AG09309 (cell line): ENCODE results near the gene WASHC4.

Experiments
- DNase-seq: peaks from one replicate; pipeline ENCODE4 v3.0.0-alpha.2; 2010; ENCODE audit warnings: low read depth
- H3K4me3 ChIP-seq: 2 replicates; pipeline ENCODE4 v1.5.1; 2011; ENCODE audit warnings: mild to moderate bottlenecking, low read depth, low read length, moderate library complexity; ENCODE audit not compliant: control insufficient read depth
- TF ChIP-seq, protein P1 (sequence below): IDR thresholded peaks from 2 replicates; pipeline ENCODE4 v1.5.1; 2011; ENCODE audit warnings: mild to moderate bottlenecking, low read depth, low read length, inconsistent platforms; ENCODE audit not compliant: insufficient read depth, control insufficient read depth; ENCODE audit errors: missing control alignments

The WASHC4 gene

DNA sequence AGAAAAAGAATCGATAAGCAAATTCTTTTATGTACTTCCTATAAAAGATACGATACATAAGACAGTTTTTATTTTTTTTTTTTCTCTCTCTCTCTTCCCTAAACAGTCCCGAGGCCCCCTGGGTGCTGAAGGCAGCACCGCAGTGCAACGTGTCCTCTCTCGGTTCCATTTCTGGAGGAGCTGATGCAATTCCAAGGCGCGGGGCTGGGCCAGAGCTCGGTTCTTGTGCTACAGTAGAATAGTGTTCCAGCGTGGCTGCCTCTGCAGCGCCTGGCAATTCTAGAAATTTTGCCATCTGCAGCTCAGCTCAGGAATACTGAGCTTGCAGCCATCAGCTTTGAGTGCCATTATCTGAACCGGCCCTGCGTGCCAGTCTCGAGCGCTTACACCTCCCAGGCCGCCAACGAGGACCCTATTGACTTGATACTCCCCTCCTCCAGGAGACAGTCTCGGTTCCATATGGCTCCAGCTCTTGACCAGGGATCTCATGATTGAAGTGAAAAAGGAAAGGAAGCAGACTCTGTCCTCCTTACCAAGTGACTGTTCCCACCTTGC, 23.9 kb upstream of the WASHC4 start:
- H3K4me3 ChIP-seq = peak overlapping the region; percentile 86
- no peak for DNase-seq
- TF ChIP-seq, protein P1, sequence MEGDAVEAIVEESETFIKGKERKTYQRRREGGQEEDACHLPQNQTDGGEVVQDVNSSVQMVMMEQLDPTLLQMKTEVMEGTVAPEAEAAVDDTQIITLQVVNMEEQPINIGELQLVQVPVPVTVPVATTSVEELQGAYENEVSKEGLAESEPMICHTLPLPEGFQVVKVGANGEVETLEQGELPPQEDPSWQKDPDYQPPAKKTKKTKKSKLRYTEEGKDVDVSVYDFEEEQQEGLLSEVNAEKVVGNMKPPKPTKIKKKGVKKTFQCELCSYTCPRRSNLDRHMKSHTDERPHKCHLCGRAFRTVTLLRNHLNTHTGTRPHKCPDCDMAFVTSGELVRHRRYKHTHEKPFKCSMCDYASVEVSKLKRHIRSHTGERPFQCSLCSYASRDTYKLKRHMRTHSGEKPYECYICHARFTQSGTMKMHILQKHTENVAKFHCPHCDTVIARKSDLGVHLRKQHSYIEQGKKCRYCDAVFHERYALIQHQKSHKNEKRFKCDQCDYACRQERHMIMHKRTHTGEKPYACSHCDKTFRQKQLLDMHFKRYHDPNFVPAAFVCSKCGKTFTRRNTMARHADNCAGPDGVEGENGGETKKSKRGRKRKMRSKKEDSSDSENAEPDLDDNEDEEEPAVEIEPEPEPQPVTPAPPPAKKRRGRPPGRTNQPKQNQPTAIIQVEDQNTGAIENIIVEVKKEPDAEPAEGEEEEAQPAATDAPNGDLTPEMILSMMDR = no peak

DNA sequence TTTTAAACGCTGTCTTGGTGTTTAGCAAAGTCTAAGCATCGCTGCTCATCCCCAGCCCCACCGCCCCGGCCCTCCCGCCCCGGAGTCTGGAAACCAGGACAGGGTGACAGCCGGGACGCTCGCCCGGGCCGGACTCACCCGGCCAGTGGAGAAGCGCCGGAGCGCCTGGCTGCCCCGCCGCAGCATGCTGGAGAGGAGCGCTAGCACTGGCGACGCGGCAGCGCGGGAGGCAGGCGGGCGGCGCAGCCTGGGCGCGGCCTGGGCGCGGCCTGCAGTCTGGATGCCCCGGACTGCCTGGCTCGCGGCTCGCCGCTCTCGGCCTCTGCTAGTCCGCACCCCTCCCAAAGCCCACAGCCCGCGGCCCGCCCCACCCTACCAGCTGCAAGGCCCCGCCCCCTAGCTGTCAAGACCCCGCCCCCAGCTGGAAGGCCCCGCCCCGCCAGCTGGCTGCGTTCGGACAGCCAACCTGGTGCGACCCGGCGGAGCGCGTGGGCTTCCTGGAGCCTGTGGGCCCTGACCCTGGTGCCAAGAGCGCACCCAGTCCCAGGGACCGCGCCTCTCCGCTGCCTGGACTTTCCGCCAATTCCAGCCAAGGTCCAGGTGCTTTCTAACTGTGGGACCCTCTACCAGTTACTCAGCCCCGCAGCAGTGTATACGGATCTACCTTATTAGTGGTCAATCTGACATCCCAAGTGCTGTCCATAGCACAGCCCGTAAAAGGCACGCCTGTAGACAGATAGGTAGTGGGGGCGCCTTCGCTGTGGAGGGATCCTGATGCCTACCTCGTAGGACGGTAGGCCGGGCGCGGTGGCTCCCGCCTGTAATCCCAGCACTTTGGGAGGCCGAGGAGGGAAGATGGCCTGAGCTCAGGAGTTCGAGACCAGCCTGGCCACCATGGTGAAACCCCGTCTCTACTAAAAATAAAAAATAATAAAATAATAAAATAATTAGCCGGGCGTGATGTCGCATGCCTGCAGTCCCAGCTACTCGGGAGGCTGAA, 23.0 kb upstream of the WASHC4 start, which contains the start of gene ALDH1L2:
Gene ALDH1L2, minus strand, starts transcription at position 208 of the 1,000 bp plus-strand sequence. Its CDS starts 22 bp downstream, at position 186.
- H3K4me3 ChIP-seq = peak within 1 kb of the TSS; percentile 86
- TF ChIP-seq, protein P1 = no peak
- DNase-seq = peak; percentile 73

DNA sequence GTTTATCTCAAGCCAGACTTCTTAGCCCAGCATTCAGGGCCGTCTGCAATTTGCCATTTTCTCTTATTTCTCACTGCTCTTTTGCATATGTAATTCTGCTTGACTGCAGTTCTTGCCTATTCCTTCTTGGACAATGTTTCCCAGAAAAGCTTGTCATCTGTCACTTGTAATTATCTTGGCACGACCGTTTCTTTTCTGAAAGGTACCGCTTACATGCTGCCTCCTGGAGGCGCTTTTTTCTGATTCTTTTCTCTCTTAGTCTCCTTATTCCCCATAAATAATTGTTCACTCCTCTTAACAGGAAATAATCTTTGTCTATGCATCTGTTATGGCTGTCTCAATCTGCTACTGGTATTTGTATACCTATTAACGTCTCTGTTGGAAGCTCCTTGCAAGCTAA, 22.0 kb upstream of the WASHC4 start:
- TF ChIP-seq, protein P1 = no peak
- H3K4me3 ChIP-seq = no peak overlapping the region
- DNase-seq = no peak

DNA sequence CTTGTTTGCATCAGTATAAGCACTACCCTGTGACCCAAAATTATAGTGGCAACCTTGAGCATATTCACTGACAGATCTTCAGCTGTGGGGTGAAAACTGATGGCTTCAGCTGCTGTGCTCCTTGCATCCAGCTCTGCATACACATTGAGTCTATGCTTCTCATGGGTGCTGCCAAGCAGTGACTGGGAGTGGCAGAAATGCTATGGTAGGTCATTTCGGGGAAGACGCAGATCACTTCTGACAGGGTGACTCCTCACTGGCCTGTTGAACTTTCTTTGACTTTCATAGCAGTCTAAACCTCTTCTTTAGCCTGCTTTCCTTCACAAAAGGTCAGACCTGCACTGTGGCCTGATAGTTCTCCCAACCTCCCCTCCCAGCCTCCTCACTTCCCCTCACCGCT, 17.7 kb upstream of the WASHC4 start:
- DNase-seq = no peak
- H3K4me3 ChIP-seq = no peak overlapping the region
- TF ChIP-seq, protein P1 = no peak

DNA sequence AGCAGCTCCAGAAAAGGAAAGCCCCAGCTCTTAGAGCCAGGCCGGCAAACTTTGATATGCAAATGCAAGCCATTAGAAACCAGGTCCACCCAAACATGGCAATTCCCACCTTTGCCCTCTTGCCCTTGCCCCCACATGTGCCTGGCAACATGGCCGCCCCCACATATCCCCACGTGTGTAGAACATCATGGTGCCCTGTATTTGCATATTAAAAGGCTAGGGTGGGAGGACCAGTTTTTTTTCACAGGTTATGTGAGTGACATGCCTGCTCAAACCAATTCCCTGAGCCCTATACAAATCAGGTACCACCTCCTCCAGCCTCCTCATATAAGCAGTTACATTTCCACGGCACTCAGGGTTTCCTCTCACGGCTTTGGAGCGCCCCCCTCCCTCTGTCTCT, 17.2 kb upstream of the WASHC4 start:
- TF ChIP-seq, protein P1 = no peak
- no peak overlapping the region for H3K4me3 ChIP-seq
- DNase-seq = no peak

DNA sequence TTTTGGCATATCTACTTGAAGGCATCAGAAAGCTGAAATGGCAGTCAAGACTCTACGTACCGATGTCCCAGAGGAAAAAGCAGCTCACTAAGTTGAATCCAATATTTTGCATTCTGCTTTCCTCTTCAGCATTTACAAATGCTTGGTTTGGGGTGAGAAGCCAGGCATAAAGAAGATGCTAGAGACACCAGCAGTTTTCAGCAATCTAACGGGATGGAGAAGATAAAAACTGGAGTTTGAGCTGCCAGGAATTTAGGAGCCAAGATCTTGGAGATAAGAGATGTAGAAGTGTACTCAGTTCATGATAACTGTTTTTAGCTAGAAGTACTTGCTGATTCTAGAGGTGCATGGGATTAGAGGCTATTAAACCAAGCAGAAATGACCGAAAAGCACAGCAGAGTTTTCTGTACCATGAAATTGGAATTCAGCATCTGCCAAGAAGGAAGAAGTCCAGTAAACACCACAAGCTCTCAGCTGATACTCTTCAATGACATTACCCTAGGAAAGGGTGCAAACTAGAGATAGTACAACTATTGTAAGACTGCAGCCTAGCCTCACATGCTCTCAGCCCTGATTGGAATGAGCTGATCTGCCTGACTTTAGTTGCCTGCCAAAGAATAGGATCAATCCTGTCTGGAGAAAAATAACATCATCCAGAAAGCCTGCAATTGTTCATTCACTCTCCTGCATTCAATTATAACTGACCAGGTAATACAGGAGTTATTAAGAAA, 15.9 kb upstream of the WASHC4 start:
- no peak overlapping the region for H3K4me3 ChIP-seq
- DNase-seq = no peak
- TF ChIP-seq, protein P1 = no peak
